HepG2 (cell line): ENCODE data around the gene JPH4. TPM values are rescaled to one million over a fixed set of nuclear protein-coding genes. Genes with fewer than 3 reads are reported as not detected.

Source experiments
- ATAC-seq: fragments of 200-7000 bp; cut with Tn5 transposase; 3 replicates; pipeline ENCODE4 v1.9.1; 2020; ENCODE audit warnings: mild to moderate bottlenecking, moderate library complexity
- BruUV-seq: library from RNA; stranded (reverse); fragments of 400-500 nt; replicated peaks from 2 replicates; lab custom pipeline; 2021; lab: Mats Ljungman, UMichigan
- CTCF ChIA-PET: fragments of 300-600 bp; formaldehyde crosslinking; extraction: SDS; loops from one replicate; lab custom pipeline; 2021; ENCODE audit warnings: low total read pairs, inconsistent platforms, low intra/inter-chr PET ratio; lab: Yijun Ruan, JAX
- POLR2A ChIA-PET: fragments of 350-600 bp; sonication (Branson Sonifier 250); formaldehyde crosslinking; loops from one replicate; lab custom pipeline; 2020; ENCODE audit warnings: antibody characterized with exemption, inconsistent platforms; lab: Yijun Ruan, JAX
- DNase-seq: peaks from one replicate; pipeline ENCODE4 v3.0.0-alpha.2; 2015; ENCODE audit warnings: low spot score
- FAIRE-seq: peaks from 3 replicates; lab custom pipeline; 2011; peaks lifted over from hg19 to GRCh38; lab: Jason Lieb, UNC
- H2AFZ ChIP-seq: one replicate; pipeline ENCODE4 v1.6.1; 2011; ENCODE audit warnings: low read length, inconsistent platforms
- H3K27ac ChIP-seq: fragments of 300-600 bp; 3 replicates; pipeline ENCODE4 v1.8.0; 2011; ENCODE audit warnings: mixed run types, mild to moderate bottlenecking, mixed read lengths, low read length, inconsistent platforms; ENCODE audit not compliant: insufficient read depth; ENCODE audit errors: extremely low read length
- H3K27me3 ChIP-seq, 2 experiments: fragments of 200-600 bp in 1 of 2; 2 replicates in 1 of 2; 3 replicates in 1 of 2; pipeline versions ENCODE4 v1.6.0 to v1.8.0; 2011; ENCODE audit warnings: low read length in 2 of 2, mild to moderate bottlenecking in 2 of 2, moderate library complexity in 2 of 2, inconsistent platforms in 1 of 2; ENCODE audit not compliant: insufficient read depth in 2 of 2, control insufficient read depth in 1 of 2
- H3K36me3 ChIP-seq, 2 experiments: fragments of 200-600 bp in 1 of 2; replicated peaks in 1 of 2; 2 replicates in 1 of 2; 3 replicates in 1 of 2; pipeline versions ENCODE4 v1.5.1 to v1.8.0; 2011; ENCODE audit warnings: low read length in 2 of 2, inconsistent platforms in 1 of 2; ENCODE audit not compliant: insufficient read depth in 2 of 2, control insufficient read depth in 1 of 2
- H3K4me1 ChIP-seq: 2 replicates; pipeline ENCODE4 v1.5.1; 2012; ENCODE audit warnings: low read length, inconsistent platforms; ENCODE audit not compliant: insufficient read depth
- H3K4me2 ChIP-seq: 2 replicates; pipeline ENCODE4 v1.6.0; 2011; ENCODE audit warnings: low read depth, low read length, inconsistent platforms
- H3K4me3 ChIP-seq, 3 experiments: fragments of 200-600 bp in 1 of 3; sonication (generic), shearing (Covaris generic) in 1 of 3; replicated peaks in 1 of 3; 2 replicates each; pipeline ENCODE4 v1.5.1; 2011 to 2016; ENCODE audit warnings: low read length in 3 of 3, inconsistent platforms in 2 of 3, low read depth in 2 of 3, mild to moderate bottlenecking in 2 of 3, control low read depth in 1 of 3, mixed read lengths in 1 of 3; ENCODE audit not compliant: insufficient read depth in 1 of 3
- H3K79me2 ChIP-seq: one replicate; pipeline ENCODE4 v1.6.1; 2011; ENCODE audit warnings: low read length, inconsistent platforms; ENCODE audit not compliant: insufficient read depth
- H3K9ac ChIP-seq: 2 replicates; pipeline ENCODE4 v1.6.0; 2011; ENCODE audit warnings: mild to moderate bottlenecking, low read depth, low read length, inconsistent platforms; ENCODE audit not compliant: insufficient read depth
- H3K9me3 ChIP-seq: 2 replicates; pipeline ENCODE4 v1.5.1; 2012; ENCODE audit warnings: mild to moderate bottlenecking, low read length
- H4K20me1 ChIP-seq: 2 replicates; pipeline ENCODE4 v1.6.0; 2011; ENCODE audit warnings: inconsistent platforms, mild to moderate bottlenecking, low read length, moderate library complexity; ENCODE audit not compliant: insufficient read depth
- NR2C2 ChIP-seq: sonication (generic); formaldehyde crosslinking; IDR thresholded peaks from 2 replicates; pipeline ENCODE4 v1.4.0; 2020; ENCODE audit warnings: missing genetic modification reagents, mild to moderate bottlenecking, moderate library complexity, borderline replicate concordance
- ZNF33B ChIP-seq: sonication (generic); formaldehyde crosslinking; IDR thresholded peaks from 2 replicates; pipeline ENCODE4 v1.5.1; 2020; ENCODE audit warnings: mild to moderate bottlenecking, missing genetic modification reagents
- WGBS: methylation state at CpG from one replicate; pipeline ENCODE4 v1.1.6; 2017; ENCODE audit warnings: low lambda C conversion rate; 5-methylcytosine and 5-hydroxymethylcytosine counted together
- in situ Hi-C: cut with HindIII; loops from 2 replicates; pipeline ENCODE4 v1.10.0; 2017; ENCODE audit warnings: low pct_unique_long_range_greater_than_20kb; ENCODE audit not compliant: extremely low pct_ligation_motif_present
- intact Hi-C: fragments of 100-400 bp; cut with micrococcal nuclease; formaldehyde crosslinking; loops from one replicate; pipeline ENCODE4 v1.10.0; 2022; ENCODE audit not compliant: unreplicated experiment
- polyA plus RNA-seq, 8 experiments: library from polyadenylated mRNA; depleted of rRNA in 3 of 8; stranded (reverse) in 7 of 8; unstranded in 1 of 8; fragments of >200 nt; fragmentation: Illumina TruSeq in 4 of 8; extraction: Trizol in 4 of 8; gene quantifications; 2 replicates each; pipeline versions ENCODE4 v1.2.1 to v1.2.3, GENCODE V29; 2011 to 2016; ENCODE audit warnings: low read depth in 4 of 8, missing spikeins in 1 of 8, mixed read lengths in 1 of 8; ENCODE audit not compliant: insufficient read depth in 1 of 8
- total RNA-seq, 5 experiments: library from RNA; depleted of rRNA; stranded (reverse); fragments of >200 nt; fragmentation: Illumina TruSeq; extraction: Trizol; gene quantifications; 2 replicates each; pipeline ENCODE4 v1.2.3, GENCODE V29; 2016; ENCODE audit warnings: low read depth in 1 of 5
- TF ChIP-seq, protein P1 (sequence below): sonication (generic); formaldehyde crosslinking; IDR thresholded peaks from 2 replicates; pipeline ENCODE4 v1.8.1; 2023; ENCODE audit warnings: mild to moderate bottlenecking, missing genetic modification reagents
- TF ChIP-seq, protein P2 (sequence below): sonication (generic); formaldehyde crosslinking; IDR thresholded peaks from 2 replicates; pipeline ENCODE4 v1.4.0; 2020; ENCODE audit warnings: mild to moderate bottlenecking, missing genetic modification reagents
- TF ChIP-seq, protein P3 (sequence below): sonication (generic); formaldehyde crosslinking; IDR thresholded peaks from 2 replicates; pipeline ENCODE4 v1.9.0; 2022; ENCODE audit warnings: low read depth, missing genetic modification reagents
- TF ChIP-seq, protein P4 (sequence below): sonication (generic); formaldehyde crosslinking; IDR thresholded peaks from 2 replicates; pipeline ENCODE4 v1.4.0; 2020; ENCODE audit warnings: mild to moderate bottlenecking, missing genetic modification reagents, borderline replicate concordance
- TF ChIP-seq, protein P5 (sequence below): sonication (generic); formaldehyde crosslinking; IDR thresholded peaks from 2 replicates; pipeline ENCODE4 v1.4.0; 2020; ENCODE audit warnings: low read depth, mild to moderate bottlenecking, missing genetic modification reagents

The JPH4 gene
- total and polyA plus RNA-seq, 2 of the 13 experiments (the other 11 are each of a cell fraction or from before 2014, with no cell fraction given): 0.08 to 0.22 TPM

DNA sequence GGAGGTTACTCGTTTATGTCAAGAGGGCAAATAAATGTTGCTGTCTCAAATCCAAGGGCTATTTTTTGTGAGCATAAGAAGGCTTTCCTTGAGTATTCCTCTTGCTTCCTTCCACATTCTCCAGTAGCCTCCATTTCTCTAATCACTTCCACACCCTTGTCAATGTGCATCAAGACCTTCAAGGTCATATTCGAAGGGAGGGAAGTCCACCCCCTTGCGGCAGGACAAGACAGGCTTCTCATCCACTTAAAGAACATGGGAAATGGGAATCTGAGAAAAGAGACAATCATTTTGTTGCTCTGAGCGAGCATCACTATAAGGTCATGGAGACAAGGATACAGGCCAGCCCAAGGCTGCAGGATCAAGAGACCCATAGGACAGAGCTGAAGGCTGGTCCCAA, 44.4 kb upstream of the JPH4 start (continued):
- TF ChIP-seq, protein P1, sequence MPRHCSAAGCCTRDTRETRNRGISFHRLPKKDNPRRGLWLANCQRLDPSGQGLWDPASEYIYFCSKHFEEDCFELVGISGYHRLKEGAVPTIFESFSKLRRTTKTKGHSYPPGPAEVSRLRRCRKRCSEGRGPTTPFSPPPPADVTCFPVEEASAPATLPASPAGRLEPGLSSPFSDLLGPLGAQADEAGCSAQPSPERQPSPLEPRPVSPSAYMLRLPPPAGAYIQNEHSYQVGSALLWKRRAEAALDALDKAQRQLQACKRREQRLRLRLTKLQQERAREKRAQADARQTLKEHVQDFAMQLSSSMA (CRISPR knock-in tag): 0 out of 2 replicates have a peak, but pooled peaks have one; percentile 48
- TF ChIP-seq, protein P2, sequence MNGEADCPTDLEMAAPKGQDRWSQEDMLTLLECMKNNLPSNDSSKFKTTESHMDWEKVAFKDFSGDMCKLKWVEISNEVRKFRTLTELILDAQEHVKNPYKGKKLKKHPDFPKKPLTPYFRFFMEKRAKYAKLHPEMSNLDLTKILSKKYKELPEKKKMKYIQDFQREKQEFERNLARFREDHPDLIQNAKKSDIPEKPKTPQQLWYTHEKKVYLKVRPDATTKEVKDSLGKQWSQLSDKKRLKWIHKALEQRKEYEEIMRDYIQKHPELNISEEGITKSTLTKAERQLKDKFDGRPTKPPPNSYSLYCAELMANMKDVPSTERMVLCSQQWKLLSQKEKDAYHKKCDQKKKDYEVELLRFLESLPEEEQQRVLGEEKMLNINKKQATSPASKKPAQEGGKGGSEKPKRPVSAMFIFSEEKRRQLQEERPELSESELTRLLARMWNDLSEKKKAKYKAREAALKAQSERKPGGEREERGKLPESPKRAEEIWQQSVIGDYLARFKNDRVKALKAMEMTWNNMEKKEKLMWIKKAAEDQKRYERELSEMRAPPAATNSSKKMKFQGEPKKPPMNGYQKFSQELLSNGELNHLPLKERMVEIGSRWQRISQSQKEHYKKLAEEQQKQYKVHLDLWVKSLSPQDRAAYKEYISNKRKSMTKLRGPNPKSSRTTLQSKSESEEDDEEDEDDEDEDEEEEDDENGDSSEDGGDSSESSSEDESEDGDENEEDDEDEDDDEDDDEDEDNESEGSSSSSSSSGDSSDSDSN: 0 out of 2 replicates have a peak, but pooled peaks have one; percentile 18

DNA sequence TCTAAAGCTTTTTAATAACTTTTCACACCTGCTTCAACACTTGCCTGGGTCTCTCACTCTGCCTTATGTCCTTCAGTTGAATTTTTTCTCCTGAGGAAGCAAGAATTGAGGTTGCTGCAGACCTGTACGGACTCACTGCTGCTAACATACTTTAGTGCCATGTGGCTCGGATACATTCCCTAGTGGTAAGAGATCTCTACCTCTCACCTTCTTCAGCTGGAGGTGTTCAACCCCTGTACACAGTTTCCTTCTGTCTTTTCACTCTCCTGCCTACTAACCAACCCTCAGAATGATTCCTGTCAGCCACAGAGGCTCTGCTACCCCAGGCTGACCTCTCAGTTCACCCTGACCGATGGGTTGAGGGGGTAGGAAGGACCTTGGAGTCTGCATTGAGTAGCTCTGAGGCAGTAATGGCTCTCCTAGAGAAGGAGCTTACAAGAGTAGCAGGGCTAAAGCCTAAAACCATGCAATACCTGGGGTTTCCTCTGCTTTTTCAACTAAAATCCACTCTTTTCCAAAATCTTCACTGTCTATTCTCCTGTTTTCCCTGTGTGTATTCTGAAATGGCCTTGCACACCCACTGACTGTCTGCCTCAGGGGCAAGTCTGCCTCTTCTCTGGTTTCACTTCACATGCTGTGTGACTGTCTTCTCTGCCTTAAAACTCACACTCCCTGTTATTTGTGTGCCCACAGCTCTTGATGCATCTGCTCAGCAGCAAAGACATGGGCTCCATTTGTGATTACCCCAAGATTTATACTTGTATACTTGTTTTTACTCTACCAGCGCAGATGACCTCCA, 43.5 kb upstream of the JPH4 start:
- FAIRE-seq (no peak), DNase-seq (no peak), ATAC-seq (peak; percentile 74)
- no peaks in the 10 kb centered on the region for H3K27me3 ChIP-seq
- peak overlapping the region; percentile 46 for H2AFZ ChIP-seq
- H3K27ac ChIP-seq: peak overlapping the region; percentile 0
- intact Hi-C loops: no loop called here
- POLR2A ChIA-PET: interaction anchor here (0.6 to 5.4 kb wide), 11 partner anchors 10 to 33 kb away, joined by 3 to 70 read pairs (median 4); partner anchors contain the start of gene DHRS2
- no peaks in the 10 kb centered on the region for H3K79me2 ChIP-seq
- peaks cover 33% of the 10 kb centered on the region for H3K9me3 ChIP-seq
- no peak overlapping the region for H3K4me3 ChIP-seq
- H3K4me2 ChIP-seq: peak overlapping the region; percentile 3; the same call in 1 of the 2 replicates
- peaks cover 42% of the 10 kb centered on the region for H3K4me1 ChIP-seq
- H4K20me1 ChIP-seq: no peaks in the 10 kb centered on the region
- H3K9ac ChIP-seq: no peak overlapping the region
- in situ Hi-C loops: no loop called here
- WGBS: 70% methylated on average over 4 of the region's 4 CpGs
- BruUV-seq: no TSS peak
- CTCF ChIA-PET: interaction anchor here (3.4 to 4.0 kb wide), 2 partner anchors 10 to 33 kb away, joined by 14 to 15 read pairs; no protein-coding TSS in a partner anchor
- H3K36me3 ChIP-seq: no peaks in the 10 kb centered on the region
- TF ChIP-seq ZNF33B (CRISPR knock-in tag) (0 out of 2 replicates have a peak, but pooled peaks have one; percentile 43), NR2C2 (CRISPR knock-in tag) (peak; percentile 19; the same call in 1 of the 2 replicates)
- TF ChIP-seq, protein P3, sequence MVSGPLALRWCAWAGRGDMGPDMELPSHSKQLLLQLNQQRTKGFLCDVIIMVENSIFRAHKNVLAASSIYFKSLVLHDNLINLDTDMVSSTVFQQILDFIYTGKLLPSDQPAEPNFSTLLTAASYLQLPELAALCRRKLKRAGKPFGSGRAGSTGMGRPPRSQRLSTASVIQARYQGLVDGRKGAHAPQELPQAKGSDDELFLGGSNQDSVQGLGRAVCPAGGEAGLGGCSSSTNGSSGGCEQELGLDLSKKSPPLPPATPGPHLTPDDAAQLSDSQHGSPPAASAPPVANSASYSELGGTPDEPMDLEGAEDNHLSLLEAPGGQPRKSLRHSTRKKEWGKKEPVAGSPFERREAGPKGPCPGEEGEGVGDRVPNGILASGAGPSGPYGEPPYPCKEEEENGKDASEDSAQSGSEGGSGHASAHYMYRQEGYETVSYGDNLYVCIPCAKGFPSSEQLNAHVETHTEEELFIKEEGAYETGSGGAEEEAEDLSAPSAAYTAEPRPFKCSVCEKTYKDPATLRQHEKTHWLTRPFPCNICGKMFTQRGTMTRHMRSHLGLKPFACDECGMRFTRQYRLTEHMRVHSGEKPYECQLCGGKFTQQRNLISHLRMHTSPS (CRISPR knock-in tag): 0 out of 2 replicates have a peak, but pooled peaks have one; percentile 14
- TF ChIP-seq, protein P4, sequence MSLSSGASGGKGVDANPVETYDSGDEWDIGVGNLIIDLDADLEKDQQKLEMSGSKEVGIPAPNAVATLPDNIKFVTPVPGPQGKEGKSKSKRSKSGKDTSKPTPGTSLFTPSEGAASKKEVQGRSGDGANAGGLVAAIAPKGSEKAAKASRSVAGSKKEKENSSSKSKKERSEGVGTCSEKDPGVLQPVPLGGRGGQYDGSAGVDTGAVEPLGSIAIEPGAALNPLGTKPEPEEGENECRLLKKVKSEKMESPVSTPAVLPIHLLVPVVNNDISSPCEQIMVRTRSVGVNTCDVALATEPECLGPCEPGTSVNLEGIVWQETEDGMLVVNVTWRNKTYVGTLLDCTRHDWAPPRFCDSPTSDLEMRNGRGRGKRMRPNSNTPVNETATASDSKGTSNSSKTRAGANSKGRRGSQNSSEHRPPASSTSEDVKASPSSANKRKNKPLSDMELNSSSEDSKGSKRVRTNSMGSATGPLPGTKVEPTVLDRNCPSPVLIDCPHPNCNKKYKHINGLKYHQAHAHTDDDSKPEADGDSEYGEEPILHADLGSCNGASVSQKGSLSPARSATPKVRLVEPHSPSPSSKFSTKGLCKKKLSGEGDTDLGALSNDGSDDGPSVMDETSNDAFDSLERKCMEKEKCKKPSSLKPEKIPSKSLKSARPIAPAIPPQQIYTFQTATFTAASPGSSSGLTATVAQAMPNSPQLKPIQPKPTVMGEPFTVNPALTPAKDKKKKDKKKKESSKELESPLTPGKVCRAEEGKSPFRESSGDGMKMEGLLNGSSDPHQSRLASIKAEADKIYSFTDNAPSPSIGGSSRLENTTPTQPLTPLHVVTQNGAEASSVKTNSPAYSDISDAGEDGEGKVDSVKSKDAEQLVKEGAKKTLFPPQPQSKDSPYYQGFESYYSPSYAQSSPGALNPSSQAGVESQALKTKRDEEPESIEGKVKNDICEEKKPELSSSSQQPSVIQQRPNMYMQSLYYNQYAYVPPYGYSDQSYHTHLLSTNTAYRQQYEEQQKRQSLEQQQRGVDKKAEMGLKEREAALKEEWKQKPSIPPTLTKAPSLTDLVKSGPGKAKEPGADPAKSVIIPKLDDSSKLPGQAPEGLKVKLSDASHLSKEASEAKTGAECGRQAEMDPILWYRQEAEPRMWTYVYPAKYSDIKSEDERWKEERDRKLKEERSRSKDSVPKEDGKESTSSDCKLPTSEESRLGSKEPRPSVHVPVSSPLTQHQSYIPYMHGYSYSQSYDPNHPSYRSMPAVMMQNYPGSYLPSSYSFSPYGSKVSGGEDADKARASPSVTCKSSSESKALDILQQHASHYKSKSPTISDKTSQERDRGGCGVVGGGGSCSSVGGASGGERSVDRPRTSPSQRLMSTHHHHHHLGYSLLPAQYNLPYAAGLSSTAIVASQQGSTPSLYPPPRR: peak; percentile 46; the same call in 1 of the 2 replicates
- TF ChIP-seq, protein P5, sequence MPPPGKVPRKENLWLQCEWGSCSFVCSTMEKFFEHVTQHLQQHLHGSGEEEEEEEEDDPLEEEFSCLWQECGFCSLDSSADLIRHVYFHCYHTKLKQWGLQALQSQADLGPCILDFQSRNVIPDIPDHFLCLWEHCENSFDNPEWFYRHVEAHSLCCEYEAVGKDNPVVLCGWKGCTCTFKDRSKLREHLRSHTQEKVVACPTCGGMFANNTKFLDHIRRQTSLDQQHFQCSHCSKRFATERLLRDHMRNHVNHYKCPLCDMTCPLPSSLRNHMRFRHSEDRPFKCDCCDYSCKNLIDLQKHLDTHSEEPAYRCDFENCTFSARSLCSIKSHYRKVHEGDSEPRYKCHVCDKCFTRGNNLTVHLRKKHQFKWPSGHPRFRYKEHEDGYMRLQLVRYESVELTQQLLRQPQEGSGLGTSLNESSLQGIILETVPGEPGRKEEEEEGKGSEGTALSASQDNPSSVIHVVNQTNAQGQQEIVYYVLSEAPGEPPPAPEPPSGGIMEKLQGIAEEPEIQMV (CRISPR knock-in tag): 0 out of 2 replicates have a peak, but pooled peaks have one; percentile 42
